HG03196 (cell line): ENCODE measurements around the gene AFG1L.
"Not testable (repeated sequence)": the region's sequence is repeated elsewhere in the genome, so short reads cannot be mapped to it uniquely, and the experiment has no call there.

Source experiments
- ATAC-seq: cut with Tn5 transposase; IDR thresholded peaks from one replicate; pipeline ENCODE4 v1.9.1; 2021; ENCODE audit not compliant: unreplicated experiment

AFG1L gene

DNA sequence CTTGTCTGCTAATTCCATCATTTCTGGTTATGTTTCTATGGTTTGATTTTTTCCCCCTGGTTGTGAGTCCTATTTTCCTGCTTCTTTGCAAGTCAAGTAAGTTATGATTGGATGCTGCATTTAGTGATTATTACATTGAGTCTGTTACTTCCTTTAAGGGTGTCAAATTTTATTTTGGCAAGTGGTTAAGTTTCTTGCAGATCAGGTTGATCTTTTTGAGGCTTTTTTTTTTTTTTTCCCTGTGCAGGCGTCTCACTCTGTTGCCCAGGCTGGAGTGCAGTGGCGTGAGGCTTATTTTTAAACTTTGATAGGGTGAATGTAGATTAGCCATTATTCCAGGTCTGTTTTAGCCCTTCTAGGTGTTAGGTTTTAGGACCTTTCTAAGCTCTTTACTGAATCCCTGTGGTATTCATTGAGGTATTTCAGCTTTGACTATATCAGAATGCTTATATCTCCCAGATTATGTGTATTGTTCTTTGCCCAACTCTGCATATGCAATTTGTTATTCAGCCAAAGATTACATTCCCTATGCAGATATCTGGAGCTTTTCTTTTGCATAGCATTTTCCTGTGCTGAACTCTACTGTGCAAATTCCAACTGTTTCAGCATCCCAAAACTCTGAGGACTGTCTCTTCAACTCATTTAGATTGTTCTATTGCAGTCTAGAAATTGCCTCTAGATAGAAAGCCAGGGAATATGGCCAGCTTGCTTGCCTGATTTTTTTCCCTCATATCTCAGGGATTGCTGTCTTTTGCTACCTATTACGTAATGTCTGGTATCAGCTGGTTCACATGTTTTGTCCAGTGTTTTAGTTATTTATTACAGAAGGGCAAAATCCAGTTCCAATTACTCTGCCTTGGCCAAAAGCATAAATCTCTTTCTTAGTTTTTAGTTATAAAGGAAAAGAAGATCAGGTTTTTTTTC is 113.3 kb downstream of the AFG1L start:
- ATAC-seq, result no peak

DNA sequence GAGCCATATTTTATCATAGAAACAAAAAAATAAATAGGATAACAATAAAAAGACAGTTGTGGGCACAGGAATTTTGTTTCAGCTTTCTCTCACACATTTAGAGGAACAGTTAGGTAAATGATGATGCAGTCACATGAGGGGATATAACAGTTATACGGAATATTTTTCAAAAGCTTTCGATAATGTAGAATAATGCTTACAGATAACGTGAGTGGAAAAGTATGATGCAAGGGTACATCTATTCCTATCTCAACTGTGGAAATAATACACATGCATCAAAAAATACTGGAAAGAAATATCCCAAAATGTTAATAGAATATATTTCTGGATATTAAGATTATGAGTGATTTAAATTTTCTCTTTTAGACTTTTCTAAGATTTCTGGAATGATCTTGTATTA is 114.0 kb downstream of the AFG1L start:
- ATAC-seq, result no peak

DNA sequence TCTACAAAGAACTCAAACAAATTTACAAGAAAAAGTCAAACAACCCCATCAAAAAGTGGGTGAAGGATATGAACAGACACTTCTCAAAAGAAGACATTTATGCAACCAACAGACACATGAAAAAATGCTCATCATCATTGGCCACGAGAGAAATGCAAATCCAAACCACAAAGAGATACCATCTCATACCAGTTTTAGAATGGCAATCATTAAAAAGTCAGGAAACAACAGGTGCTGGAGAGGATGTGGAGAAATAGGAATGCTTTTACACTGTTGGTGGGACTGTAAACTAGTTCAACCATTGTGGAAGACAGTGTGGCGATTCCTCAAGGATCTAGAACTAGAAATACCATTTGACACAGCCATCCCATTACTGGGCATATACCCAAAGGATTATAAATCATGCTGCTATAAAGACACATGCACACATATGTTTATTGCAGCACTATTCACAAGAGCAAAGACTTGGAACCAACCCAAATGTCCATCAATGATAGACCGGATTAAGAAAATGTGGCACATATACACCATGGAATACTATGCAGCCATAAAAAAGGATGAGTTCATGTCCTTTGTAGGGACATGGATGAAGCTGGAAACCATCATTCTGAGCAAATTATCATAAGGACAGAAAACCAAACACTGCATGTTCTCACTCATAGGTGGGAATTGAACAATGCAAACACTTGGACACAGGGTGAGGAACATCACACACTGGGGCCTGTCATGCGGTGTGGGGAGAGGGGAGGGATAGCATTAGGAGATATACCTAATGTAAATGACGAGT is 121.4 kb downstream of the AFG1L start:
- ATAC-seq, result not testable (repeated sequence)

DNA sequence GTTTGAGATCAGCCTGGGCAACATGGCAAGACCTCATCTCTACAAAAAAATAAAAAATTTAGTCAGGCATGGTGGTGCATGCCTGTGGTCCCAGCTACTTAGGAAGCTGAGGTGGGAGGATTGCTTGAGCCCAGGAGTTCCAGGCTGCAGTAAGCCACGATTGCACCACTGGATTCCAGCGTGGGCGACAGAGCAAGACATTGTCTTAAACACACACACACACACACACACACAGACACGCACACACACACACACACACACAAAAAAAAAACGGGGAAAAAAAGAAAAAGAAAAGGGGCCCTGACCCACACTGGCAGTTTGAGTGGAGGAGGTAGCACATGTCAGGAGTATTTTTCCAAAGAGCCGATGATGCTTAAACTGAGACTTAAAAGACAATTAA is 122.2 kb downstream of the AFG1L start:
- ATAC-seq, result no peak

DNA sequence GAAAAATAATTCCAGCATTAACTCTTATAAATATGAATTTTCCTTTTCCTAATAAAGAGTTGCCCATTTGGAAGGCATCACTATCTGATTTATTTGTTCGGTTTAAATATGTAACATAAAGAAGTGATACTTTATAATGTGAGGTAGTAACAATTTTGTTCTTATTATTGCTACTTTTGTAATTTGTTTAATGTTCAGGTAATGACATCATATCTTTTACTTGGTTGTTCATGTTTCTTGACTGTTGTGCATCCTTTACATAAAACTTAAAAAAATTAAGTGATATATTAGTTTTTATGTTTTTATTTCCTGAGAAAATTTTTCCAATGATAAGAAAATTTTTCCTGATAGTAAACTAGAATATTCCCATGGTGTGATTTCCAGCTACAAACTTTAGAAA is 124.6 kb downstream of the AFG1L start:
- ATAC-seq, result no peak

DNA sequence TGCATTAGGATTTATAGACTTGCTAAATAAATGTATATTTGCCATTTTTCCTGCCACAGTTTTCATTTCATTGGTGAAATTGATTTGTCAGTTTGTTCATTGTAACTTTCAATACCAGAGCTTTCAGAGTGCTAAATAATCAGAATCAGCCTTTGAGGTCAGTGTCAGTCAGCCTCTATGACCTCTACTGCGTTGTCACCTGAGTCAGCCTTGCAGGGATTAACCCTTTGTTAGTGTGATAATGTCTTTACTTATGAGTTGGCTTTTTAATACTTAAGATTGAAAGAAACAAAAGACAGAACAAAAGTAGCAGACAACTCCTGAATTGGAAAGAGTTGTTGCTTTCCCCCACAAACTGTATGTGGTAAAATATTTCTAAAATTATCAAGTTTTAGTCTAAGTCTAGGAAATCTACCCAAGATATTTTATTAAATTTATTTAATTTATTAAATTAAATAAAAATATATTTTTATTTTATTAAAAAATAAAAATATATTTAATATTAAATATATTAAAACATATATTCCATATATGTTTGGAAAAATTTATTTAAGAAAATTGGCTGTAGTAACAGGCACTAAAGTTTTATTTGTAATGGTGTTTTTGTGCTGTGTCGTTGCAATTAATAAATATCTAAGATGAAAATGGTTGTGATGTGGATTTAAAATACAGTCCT is 125.2 kb downstream of the AFG1L start:
- ATAC-seq, result no peak

DNA sequence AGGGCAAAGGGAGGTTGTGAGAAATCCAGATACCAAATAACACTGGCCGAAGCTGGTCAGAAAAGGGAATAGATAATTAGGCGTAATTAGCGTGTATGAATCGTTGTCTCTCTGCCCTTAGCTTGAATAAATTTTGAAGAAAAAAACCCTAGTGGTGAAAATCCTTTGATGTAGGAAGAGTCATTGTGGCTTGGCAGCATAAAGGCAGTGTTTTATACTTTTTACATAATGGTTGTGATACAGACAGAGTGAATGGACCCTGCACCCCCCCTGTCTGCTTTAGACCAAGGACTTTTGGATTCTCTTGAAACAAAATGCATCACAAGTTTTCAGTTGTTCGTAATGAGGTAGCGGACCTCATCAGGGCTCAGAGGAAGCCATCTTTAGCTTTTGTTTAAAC is 126.5 kb downstream of the AFG1L start:
- no peak for ATAC-seq

DNA sequence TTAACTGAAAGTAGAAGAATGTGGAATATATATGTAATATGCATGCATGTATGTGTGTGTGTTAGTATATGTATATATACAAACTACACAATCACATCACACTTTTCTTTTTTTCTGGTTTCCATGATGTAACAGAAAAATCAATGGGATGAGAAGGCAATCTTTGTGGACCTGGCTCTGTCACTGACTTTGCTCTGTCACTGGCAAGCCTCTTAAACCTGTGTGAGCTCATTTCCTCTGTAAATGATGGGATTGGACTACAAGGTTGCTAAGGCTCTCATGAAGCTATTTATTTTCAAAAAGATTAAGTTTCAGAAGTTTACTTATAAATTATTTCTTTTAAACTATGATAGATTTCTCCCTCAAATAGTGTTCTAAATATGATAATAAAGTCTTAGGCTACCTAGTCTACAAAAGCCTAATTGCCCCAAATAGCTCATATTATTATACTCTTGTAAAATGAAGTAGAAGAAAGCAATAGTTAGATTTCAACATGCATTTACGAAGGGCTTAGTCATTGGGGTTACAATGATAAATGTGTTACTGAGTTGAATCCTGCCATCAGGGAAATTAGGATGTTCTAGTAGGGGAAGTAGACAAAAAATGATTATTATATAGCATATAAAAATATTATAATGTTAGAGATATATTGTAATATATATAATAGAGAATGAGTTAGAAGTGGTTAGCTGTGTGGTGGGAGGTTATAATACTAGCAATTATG is 129.3 kb downstream of the AFG1L start:
- ATAC-seq, result no peak

DNA sequence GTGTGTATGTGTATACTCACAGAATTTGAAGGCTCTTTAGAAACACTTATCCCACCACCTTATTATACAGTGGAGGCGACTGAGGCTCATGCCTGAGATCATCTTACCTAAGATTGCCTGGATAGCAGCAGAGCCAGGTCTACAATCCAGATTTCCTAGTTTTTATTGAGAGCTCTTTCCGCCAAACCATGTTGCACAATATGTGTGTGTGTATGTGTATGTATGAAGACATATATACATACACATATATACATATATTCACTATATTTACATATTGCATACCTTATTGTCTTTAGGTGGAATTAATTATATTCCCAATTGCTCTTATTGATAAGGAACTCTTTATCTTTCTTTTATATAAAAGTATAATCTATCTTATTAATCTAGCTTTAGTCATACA is 130.6 kb downstream of the AFG1L start:
- no peak for ATAC-seq

DNA sequence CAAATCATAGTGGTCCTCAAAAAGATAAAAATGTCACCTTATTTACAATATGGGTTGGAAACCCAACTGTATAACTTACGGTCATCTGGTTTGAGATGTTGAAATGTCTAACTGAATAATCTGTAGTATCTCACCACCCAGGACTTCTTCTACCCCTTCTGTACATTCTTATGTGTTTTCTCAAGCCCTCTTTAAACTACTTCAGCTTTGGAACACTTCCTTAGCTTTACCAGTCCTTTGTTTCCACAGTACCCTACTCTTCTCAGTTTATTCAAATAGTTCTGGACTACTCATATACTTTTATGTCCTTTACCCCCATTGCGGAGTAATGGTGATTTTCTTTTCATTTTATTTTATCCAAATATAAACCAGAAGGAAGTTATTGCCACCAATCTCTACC is 137.3 kb downstream of the AFG1L start:
- no peak for ATAC-seq

DNA sequence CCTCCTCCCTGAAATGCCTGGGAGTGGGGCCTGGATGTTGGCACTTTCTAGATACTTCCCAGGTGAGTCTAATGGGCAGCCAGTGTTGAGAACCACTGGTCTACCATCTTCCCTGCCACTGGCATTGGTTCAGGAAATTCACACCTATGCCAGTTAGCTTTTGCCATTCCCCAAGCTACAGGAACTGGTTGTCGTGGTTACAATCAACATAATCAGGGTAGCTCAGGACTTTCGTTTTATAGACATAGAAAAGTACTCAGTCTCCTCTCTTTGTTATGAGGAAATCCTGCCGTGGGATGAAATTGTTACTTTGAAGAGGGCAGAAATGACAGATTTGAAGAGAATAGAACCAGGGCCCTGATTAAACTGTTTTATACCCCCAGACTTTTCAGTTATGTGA is 137.9 kb downstream of the AFG1L start:
- ATAC-seq, result no peak

DNA sequence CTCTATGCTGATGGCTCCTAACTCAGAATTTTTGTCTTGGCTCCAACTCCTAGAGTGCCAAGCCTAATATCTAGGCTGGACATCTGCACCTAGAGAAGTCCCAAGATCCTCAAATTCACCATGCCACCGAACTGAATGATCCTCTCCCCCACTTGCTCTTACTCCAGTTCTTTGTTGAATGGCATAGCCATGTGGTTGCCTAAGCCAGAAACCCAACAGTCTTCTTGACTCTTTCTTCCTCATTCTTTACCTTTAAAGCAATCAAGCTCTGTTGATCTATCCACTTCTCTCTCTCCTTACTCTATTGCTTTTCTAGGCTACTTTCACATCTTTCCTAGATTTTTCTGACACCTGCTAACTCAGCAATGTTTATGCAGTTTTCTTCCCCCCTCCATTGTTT is 139.4 kb downstream of the AFG1L start:
- ATAC-seq, result no peak

DNA sequence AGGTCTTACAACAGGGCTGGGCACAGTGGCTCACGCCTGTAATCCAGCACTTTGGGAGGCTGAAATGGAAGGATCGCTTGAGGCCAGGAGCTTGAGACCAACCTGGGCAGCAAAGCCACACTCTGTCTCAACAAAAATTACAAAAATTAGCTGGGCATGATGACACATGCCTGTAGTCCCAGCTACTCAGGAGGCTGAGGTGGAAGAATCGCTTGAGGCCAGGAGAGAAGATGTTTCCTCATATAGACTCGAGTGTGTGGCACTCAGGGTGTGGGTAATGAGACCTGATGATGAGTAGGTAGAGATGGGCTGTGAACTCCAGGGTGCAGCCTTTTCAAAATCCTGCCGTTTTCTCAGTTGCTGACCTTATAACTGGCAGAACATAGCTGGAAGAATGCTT is 140.5 kb downstream of the AFG1L start:
- no peak for ATAC-seq

DNA sequence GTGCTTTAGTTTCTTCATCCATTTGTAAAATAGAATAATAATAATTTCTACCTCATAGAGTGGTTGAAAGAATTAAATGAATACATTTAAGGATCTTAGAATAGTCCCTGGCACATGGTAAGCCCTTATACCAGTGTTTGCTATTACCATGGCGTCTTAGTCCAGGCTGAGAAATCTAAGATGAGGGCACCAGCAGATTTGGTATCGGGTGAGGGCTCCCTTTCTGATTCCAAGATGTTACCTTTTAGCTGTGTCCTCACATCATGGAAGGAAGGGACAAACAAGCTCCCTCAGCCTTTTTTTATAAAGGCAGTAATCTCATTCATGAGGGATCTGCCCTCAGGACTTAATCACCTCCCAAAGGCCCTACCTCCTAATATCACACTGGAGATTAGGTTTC is 141.9 kb downstream of the AFG1L start:
- no peak for ATAC-seq

DNA sequence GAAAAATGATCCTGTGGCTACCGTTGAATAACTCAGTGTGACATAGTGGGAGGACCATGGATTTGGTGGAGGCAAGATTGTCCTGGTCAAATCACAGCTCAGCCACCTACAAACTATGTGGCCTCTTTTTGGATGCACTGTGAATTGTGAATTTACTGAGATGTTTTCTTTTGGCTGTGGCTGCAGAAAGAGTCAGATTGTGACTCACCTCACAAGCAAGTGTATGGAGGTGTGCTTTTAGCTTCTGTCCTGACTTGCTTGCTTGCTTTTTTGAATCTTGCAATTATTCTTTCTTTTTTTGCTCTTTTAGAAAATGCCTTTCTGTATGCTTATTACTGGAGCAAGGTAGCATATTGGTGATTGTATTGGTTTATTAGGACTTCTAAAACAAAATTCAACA is 143.0 kb downstream of the AFG1L start:
- ATAC-seq, result no peak

DNA sequence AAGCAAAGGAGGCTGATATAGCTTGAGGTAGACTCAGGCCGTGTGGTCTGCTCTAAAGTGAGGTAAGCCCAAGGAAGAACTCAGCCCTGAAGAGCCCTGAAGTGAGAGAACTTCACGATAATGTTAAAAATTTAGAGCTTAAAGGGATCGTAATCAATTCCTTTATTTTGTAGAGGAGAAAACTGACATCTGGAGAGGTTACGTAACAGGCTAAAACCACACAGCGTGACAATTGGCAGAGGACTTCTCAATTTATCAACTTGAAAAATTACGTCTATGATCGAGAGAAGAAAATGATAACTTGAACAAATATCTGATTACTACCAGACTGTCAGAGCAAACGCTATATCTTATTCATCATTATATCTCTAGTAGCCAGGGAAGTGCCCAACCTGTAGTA is 144.1 kb downstream of the AFG1L start:
- ATAC-seq, result no peak

DNA sequence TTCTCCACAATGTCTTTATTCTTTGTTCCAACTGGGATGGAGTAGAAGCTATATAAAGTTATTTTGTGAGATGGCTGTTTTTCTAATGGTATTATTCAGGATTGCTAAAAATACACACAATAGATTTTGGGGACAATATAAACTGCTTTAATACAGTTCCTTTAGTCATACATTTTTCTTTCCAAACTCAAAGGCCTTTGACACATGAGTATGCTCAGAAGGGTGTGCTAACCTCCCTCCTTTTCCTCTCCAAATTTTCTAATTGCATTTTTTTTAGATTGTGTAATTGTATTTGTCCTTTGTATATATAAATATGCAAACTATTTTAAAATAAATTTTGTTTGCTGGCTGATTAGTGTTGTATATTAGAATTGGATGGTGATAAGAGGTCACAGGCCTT is 146.3 kb downstream of the AFG1L start:
- no peak for ATAC-seq

DNA sequence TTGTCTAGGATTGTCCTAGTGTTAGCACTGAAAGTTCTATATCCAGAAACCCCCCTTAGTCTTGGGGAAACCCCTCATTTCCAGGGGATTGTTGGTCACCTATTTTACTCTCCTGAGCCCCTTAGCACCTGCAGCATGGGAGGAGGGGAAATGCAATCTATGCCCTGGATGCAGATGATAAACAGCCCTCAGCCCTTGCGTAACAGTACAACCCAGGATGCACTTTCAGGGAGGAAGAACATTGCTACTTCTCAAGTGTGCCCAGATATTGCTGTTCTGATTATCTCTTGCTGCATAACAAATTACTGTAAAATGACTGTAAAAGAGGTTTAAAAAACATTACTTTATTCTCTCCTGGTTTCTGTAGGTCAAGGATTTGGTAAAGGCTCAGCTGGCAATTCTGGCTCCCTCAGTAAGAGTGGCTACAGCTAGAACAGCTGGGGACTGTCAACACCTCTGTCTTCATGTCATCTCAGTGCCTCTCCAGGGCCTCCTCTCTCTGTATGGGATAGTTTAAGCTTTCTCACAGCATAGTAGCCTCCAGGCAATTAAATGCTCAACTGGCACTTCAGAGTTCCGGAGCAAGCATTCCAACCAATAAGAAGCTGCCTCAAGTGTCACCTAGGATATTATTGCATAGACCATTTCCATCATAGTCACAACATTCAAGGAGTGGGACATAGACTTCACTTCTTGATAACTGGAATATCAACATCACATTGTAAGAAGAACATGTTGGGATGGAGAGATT is 148.1 kb downstream of the AFG1L start:
- ATAC-seq, result no peak

DNA sequence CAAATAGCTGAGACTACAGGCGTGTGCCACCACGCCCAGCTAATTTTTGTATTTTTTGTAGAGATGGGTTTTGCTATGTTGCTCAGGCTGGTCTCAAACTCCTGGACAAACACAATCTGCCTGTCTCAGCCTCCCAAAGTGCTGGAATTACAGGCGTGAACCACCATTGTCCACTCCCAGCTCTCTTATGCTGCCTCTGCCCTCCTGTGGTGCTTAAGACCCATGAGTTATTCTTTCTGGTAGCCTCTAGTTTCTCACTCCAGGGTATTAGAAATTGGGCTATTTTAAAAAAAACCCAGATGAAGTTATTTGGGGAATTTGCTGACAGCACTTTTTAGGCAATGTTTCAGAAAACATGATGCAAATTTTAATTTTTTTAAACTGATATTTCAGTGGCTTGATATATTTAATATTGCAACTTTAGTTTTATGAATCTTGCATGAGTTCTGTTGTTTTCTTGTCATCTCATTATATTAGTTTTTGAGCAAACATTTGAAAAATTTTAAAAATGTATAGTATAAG is 151.8 kb downstream of the AFG1L start:
- ATAC-seq, result no peak

DNA sequence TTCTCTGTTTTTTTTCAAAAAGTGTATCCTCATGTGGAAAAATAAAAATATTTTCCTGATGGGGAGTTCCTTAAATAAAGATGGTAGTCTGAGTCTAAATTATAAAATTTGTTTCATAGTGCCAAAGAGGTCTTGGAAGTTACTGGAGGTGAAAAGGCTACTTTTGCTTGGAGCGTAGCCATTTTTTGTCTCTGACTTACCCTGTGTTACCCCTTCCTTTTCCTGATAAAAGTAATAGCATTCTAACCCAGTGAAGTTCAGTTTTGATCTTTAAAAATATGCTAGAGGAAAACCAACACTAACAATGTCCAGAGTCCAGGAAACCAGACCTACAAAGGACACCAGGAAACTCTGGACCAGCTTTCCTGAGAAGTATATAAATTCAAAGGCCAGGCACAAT is 153.6 kb downstream of the AFG1L start:
- no peak for ATAC-seq
